Ascending aorta (tissue), 2 donors: ENCODE data around the gene LARP1. TPM values are rescaled to one million over a fixed set of nuclear protein-coding genes. Genes with fewer than 3 reads are reported as not detected.

Experiments used
- DNase-seq, 2 donors: peaks; one replicate each; pipeline ENCODE4 v3.0.0-alpha.2; 2019; ENCODE audit warnings: low spot score in 2 of 2
- H3K27ac ChIP-seq, 2 donors: fragments of 200-600 bp; sonication (generic); one replicate each; pipeline ENCODE4 v1.5.1; 2016 to 2017; ENCODE audit warnings: mild to moderate bottlenecking in 1 of 2
- H3K27me3 ChIP-seq: fragments of 200-600 bp; sonication (generic); one replicate; pipeline ENCODE4 v1.5.1; 2017
- H3K36me3 ChIP-seq, 2 donors: fragments of 200-600 bp; sonication (generic); one replicate each; pipeline ENCODE4 v1.5.1; 2016
- H3K4me1 ChIP-seq, 2 donors: fragments of 200-600 bp; sonication (generic); one replicate each; pipeline ENCODE4 v1.5.1; 2016 to 2017; ENCODE audit warnings: mild to moderate bottlenecking in 1 of 2
- H3K4me3 ChIP-seq, 2 donors: fragments of 200-600 bp; sonication (generic); one replicate each; pipeline ENCODE4 v1.5.1; 2016 to 2017; ENCODE audit warnings: mild to moderate bottlenecking in 1 of 2
- H3K9me3 ChIP-seq, 2 donors: fragments of 200-600 bp; sonication (generic); one replicate each; pipeline ENCODE4 v1.5.1; 2016
- CTCF ChIP-seq, 3 experiments: fragments of 200-600 bp in 2 of 3; fragments of 450-650 bp in 1 of 3; sonication (generic) in 2 of 3; IDR thresholded peaks; one replicate each; pipeline ENCODE4 v1.5.1; 2016 to 2019; ENCODE audit warnings: antibody characterized with exemption in 3 of 3, mild to moderate bottlenecking in 1 of 3, moderate library complexity in 1 of 3
- intact Hi-C: fragments of 100-400 bp; cut with DNase I; formaldehyde crosslinking; loops from one replicate; pipeline ENCODE4 v1.15.1; 2023
- total RNA-seq: library from RNA; depleted of rRNA; stranded (reverse); fragments of >200 nt; gene quantifications from one replicate; pipeline ENCODE4 v1.1.0, GENCODE V29; 2016

Gene LARP1
- total RNA-seq, 1 donor from 2014 or later, result 105 TPM

GRCh38 chr5:154751854-154752253 is 3.3 kb upstream of the LARP1 start:
- no peak for TF ChIP-seq CTCF (IDR thresholded peaks at IDR 0.05)
- H3K36me3 ChIP-seq, result no peaks in the 10 kb centered on the region
- no peak for DNase-seq
- peaks cover 7 to 14% of the 10 kb centered on the region in 2 donors for H3K4me1 ChIP-seq
- no peaks in the 10 kb centered on the region for H3K9me3 ChIP-seq
- no peaks in the 10 kb centered on the region for H3K27me3 ChIP-seq
- intact Hi-C loops, result loop anchor here (10.0 kb wide), 1 partner anchor 277 kb away; the partner anchor contains the start of gene HAND1
- H3K27ac ChIP-seq, result no peak overlapping the region
- H3K4me3 ChIP-seq, result no peak overlapping the region

- intact Hi-C loops, result loop anchor here (2.0 to 10.0 kb wide), 3 partner anchors 59 to 279 kb away; partner anchors contain the start of gene HAND1
- Histone ChIP-seq H3K27me3 (no peaks in the 10 kb centered on the region), H3K27ac (peak overlapping the region; percentile 94 to 96), H3K4me3 (peak overlapping the region; percentile 59 to 79), H3K4me1 (peaks cover 10 to 23% of the 10 kb centered on the region in 2 donors), H3K9me3 (no peaks in the 10 kb centered on the region), H3K36me3 (no peaks in the 10 kb centered on the region)
- DNase-seq, result peak in 1 of 2 donors; percentile 91
- TF ChIP-seq CTCF (IDR thresholded peaks at IDR 0.05), result no peak
These were observed 1.4 kb upstream of the LARP1 start for GRCh38 chr5:154753792-154754191.

GRCh38 chr5:154754460-154755360 is 467 bp upstream of the LARP1 start:
- Histone ChIP-seq H3K9me3 (no peaks in the 10 kb centered on the region), H3K4me3 (peak overlapping the region; percentile 79 to 90), H3K4me1 (peaks cover 10 to 30% of the 10 kb centered on the region in 2 donors), H3K36me3 (no peaks in the 10 kb centered on the region), H3K27ac (peak overlapping the region; percentile 94 to 96), H3K27me3 (no peaks in the 10 kb centered on the region)
- peak; percentile 32 to 43 (median 41) for TF ChIP-seq CTCF (IDR thresholded peaks at IDR 0.05)
- peak; percentile 96 to 100 for DNase-seq
- intact Hi-C loops, result loop anchor here (1.0 to 10.0 kb wide), 7 partner anchors 58 to 307 kb away; partner anchors contain the start of genes CNOT8, HAND1, MRPL22 and SAP30L

GRCh38 chr5:154756009-154756867 is 1.1 kb downstream of the LARP1 start:
- H3K36me3 ChIP-seq, result no peaks in the 10 kb centered on the region
- no peaks in the 10 kb centered on the region for H3K9me3 ChIP-seq
- H3K27ac ChIP-seq, result peak overlapping the region; percentile 87 to 88
- peak in 1 of 2 donors; percentile 71 for DNase-seq
- intact Hi-C loops, result loop anchor here (5.0 to 10.0 kb wide), 3 partner anchors 186 to 309 kb away; partner anchors contain the start of genes HAND1, MRPL22 and SAP30L
- H3K27me3 ChIP-seq, result no peaks in the 10 kb centered on the region
- H3K4me3 ChIP-seq, result peak overlapping the region; percentile 78 to 90
- TF ChIP-seq CTCF (IDR thresholded peaks at IDR 0.05), result no peak
- H3K4me1 ChIP-seq, result peaks cover 10 to 34% of the 10 kb centered on the region in 2 donors
